SK-N-SH (cell line): ENCODE data around the gene ZDHHC6. TPM values are rescaled to one million over a fixed set of nuclear protein-coding genes. Genes with fewer than 3 reads are reported as not detected.

ENCODE experiments used
- CTCF ChIA-PET: fragments of 300-600, 350-600 bp; formaldehyde crosslinking; extraction: SDS; loops from one replicate; lab custom pipeline; 2021; lab: Yijun Ruan, JAX
- POLR2A ChIA-PET: fragments of 350-600 bp; sonication (Branson Sonifier 250); formaldehyde crosslinking; extraction: SDS; loops from one replicate; lab custom pipeline; 2020; ENCODE audit warnings: antibody characterized with exemption, inconsistent platforms; lab: Yijun Ruan, JAX
- DNase-seq: peaks from one replicate; pipeline ENCODE4 v3.0.0; 2012
- H2AFZ ChIP-seq: fragments of 200-600 bp; sonication (generic); 2 replicates; pipeline ENCODE4 v1.8.1; 2016; ENCODE audit warnings: antibody characterized with exemption, mild to moderate bottlenecking, low read depth
- H3F3A ChIP-seq: fragments of 200-600 bp; sonication (generic); replicated peaks from 2 replicates; pipeline ENCODE3; 2016; ENCODE audit warnings: antibody characterized with exemption, mild to moderate bottlenecking; ENCODE audit not compliant: insufficient read depth
- H3K27ac ChIP-seq, 2 experiments: fragments of 200-500 bp in 1 of 2; fragments of 200-600 bp in 1 of 2; sonication (Bioruptor generic) in 1 of 2; sonication (generic), shearing (Covaris generic) in 1 of 2; 2 replicates each; pipeline versions ENCODE4 v1.5.1 to v1.6.1; 2014 to 2016; ENCODE audit warnings: low read depth in 2 of 2, inconsistent platforms in 1 of 2, low read length in 1 of 2, mild to moderate bottlenecking in 1 of 2, mixed read lengths in 1 of 2
- H3K27me3 ChIP-seq: fragments of 200-600 bp; sonication (generic), shearing (Covaris generic); 2 replicates; pipeline ENCODE4 v1.6.1; 2016; ENCODE audit warnings: mixed run types; ENCODE audit not compliant: insufficient read depth
- H3K36me3 ChIP-seq, 2 experiments: fragments of 200-500 bp in 1 of 2; fragments of 200-600 bp in 1 of 2; sonication (Bioruptor generic) in 1 of 2; sonication (generic) in 1 of 2; replicated peaks in 1 of 2; 2 replicates each; pipeline versions ENCODE3 to v1.5.1; 2014 to 2016; ENCODE audit warnings: low read length in 1 of 2, mild to moderate bottlenecking in 1 of 2; ENCODE audit not compliant: insufficient read depth in 2 of 2, control insufficient read depth in 1 of 2
- H3K4me1 ChIP-seq, 2 experiments: fragments of 200-500 bp in 1 of 2; fragments of 200-600 bp in 1 of 2; sonication (Bioruptor generic) in 1 of 2; sonication (generic), shearing (Covaris generic) in 1 of 2; 2 replicates each; pipeline versions ENCODE4 v1.5.1 to v1.6.1; 2014 to 2016; ENCODE audit warnings: low read depth in 1 of 2, low read length in 1 of 2, mixed run types in 1 of 2; ENCODE audit not compliant: insufficient read depth in 2 of 2, control insufficient read depth in 1 of 2
- H3K4me2 ChIP-seq: fragments of 200-600 bp; sonication (generic), shearing (Covaris generic); 2 replicates; pipeline ENCODE4 v1.6.1; 2017; ENCODE audit warnings: mixed run types
- H3K4me3 ChIP-seq, 2 experiments: fragments of 200-500 bp in 1 of 2; fragments of 200-600 bp in 1 of 2; sonication (Bioruptor generic) in 1 of 2; sonication (generic), shearing (Covaris generic) in 1 of 2; 2 replicates each; pipeline versions ENCODE4 v1.5.1 to v1.8.1; 2014 to 2016; ENCODE audit warnings: low read depth in 2 of 2, inconsistent platforms in 1 of 2, low read length in 1 of 2, mild to moderate bottlenecking in 1 of 2, mixed read lengths in 1 of 2, moderate library complexity in 1 of 2
- H3K79me2 ChIP-seq: fragments of 200-600 bp; sonication (generic); 2 replicates; pipeline ENCODE4 v1.8.1; 2017; ENCODE audit warnings: mild to moderate bottlenecking; ENCODE audit not compliant: insufficient read depth
- H3K9ac ChIP-seq: fragments of 200-600 bp; sonication (generic); 2 replicates; pipeline ENCODE4 v1.6.1; 2017; ENCODE audit warnings: mixed run types
- H3K9me2 ChIP-seq: fragments of 200-600 bp; sonication (generic); 2 replicates; pipeline ENCODE4 v1.6.1; 2017; ENCODE audit warnings: mixed run types
- H3K9me3 ChIP-seq: fragments of 200-600 bp; sonication (generic); 2 replicates; pipeline ENCODE4 v1.6.1; 2017; ENCODE audit warnings: mixed run types, mild to moderate bottlenecking, moderate library complexity
- H4K20me1 ChIP-seq: fragments of 200-600 bp; sonication (generic); 2 replicates; pipeline ENCODE4 v1.6.1; 2017; ENCODE audit warnings: mild to moderate bottlenecking, mixed run types; ENCODE audit not compliant: insufficient read depth
- CHD2 ChIP-seq: fragments of 150-350 bp; IDR thresholded peaks from 2 replicates; pipeline ENCODE4 v1.6.1; 2018; ENCODE audit warnings: low read length; ENCODE audit not compliant: partially characterized antibody
- EP300 ChIP-seq, 2 experiments: IDR thresholded peaks; 2 replicates each; pipeline versions ENCODE4 v1.4.0 to v1.6.1; 2012; ENCODE audit warnings: borderline replicate concordance in 1 of 2, low read depth in 1 of 2, low read length in 1 of 2
- EZH2phosphoT487 ChIP-seq: fragments of 200-600 bp; sonication (generic); IDR thresholded peaks from 2 replicates; pipeline ENCODE4 v1.6.1; 2017; ENCODE audit warnings: low read depth, mixed run types, mild to moderate bottlenecking, antibody characterized with exemption, moderate library complexity, borderline replicate concordance
- FOXJ3 ChIP-seq: sonication (generic); formaldehyde crosslinking; IDR thresholded peaks from 2 replicates; pipeline ENCODE4 v1.5.1; 2020; ENCODE audit warnings: mild to moderate bottlenecking, missing genetic modification reagents
- FOXM1 ChIP-seq: IDR thresholded peaks from 2 replicates; pipeline ENCODE4 v1.4.0; 2012; ENCODE audit warnings: low read depth, mild to moderate bottlenecking
- GATA2 ChIP-seq: sonication (generic); formaldehyde crosslinking; IDR thresholded peaks from 2 replicates; pipeline ENCODE4 v1.5.0; 2020; ENCODE audit warnings: mild to moderate bottlenecking, missing genetic modification reagents
- MEF2A ChIP-seq: IDR thresholded peaks from 2 replicates; pipeline ENCODE4 v1.4.0; 2012; ENCODE audit warnings: low read depth, borderline replicate concordance
- MXI1 ChIP-seq: IDR thresholded peaks from 2 replicates; pipeline ENCODE4 v1.6.1; 2012; ENCODE audit warnings: mild to moderate bottlenecking, low read depth, low read length, improper control_type of control experiment
- NRF1 ChIP-seq: IDR thresholded peaks from 2 replicates; pipeline ENCODE4 v1.6.1; 2012; ENCODE audit warnings: low read depth, mild to moderate bottlenecking, low read length
- RXRA ChIP-seq: IDR thresholded peaks from 2 replicates; pipeline ENCODE4 v1.4.0; 2012; ENCODE audit warnings: low read depth, mild to moderate bottlenecking, borderline replicate concordance
- SIN3A ChIP-seq: IDR thresholded peaks from 2 replicates; pipeline ENCODE4 v1.6.1; 2012; ENCODE audit warnings: low read depth, mild to moderate bottlenecking, low read length, moderate library complexity, borderline replicate concordance
- SMC3 ChIP-seq: IDR thresholded peaks from 2 replicates; pipeline ENCODE4 v1.6.1; 2012; ENCODE audit warnings: low read depth, low read length, improper control_type of control experiment
- TAF1 ChIP-seq: IDR thresholded peaks from 2 replicates; pipeline ENCODE4 v1.6.1; 2012; ENCODE audit warnings: low read depth, mild to moderate bottlenecking, low read length, moderate library complexity, borderline replicate concordance
- TCF12 ChIP-seq: IDR thresholded peaks from 2 replicates; pipeline ENCODE4 v1.4.0; 2012
- TEAD4 ChIP-seq: IDR thresholded peaks from 2 replicates; pipeline ENCODE4 v1.4.0; 2012; ENCODE audit warnings: mild to moderate bottlenecking, borderline replicate concordance; ENCODE audit not compliant: insufficient read depth
- USF2 ChIP-seq: fragments of 150-350 bp; IDR thresholded peaks from 2 replicates; pipeline ENCODE4 v1.6.1; 2017; ENCODE audit warnings: antibody characterized with exemption, low read length, low read depth, borderline replicate concordance
- WGBS: methylation state at CpG from one replicate; pipeline ENCODE4 v1.1.6; 2017; ENCODE audit warnings: low lambda C conversion rate; 5-methylcytosine and 5-hydroxymethylcytosine counted together
- polyA plus RNA-seq, 3 experiments: library from polyadenylated mRNA; depleted of rRNA; stranded (reverse); fragments of >200 nt; gene quantifications; 2 replicates each; pipeline ENCODE4 v1.2.3, GENCODE V29; 2012
- TF ChIP-seq, protein P1 (sequence below): fragments of 150-350 bp; IDR thresholded peaks from 2 replicates; pipeline ENCODE4 v1.6.1; 2016; ENCODE audit warnings: mild to moderate bottlenecking, low read depth, low read length
- TF ChIP-seq, protein P2 (sequence below): IDR thresholded peaks from 2 replicates; pipeline ENCODE4 v1.4.0; 2012; ENCODE audit warnings: low read depth

ZDHHC6 gene
- polyA plus RNA-seq, 1 of the 3 experiments (the other 2 are of a cell fraction), result 12.5 TPM

DNA sequence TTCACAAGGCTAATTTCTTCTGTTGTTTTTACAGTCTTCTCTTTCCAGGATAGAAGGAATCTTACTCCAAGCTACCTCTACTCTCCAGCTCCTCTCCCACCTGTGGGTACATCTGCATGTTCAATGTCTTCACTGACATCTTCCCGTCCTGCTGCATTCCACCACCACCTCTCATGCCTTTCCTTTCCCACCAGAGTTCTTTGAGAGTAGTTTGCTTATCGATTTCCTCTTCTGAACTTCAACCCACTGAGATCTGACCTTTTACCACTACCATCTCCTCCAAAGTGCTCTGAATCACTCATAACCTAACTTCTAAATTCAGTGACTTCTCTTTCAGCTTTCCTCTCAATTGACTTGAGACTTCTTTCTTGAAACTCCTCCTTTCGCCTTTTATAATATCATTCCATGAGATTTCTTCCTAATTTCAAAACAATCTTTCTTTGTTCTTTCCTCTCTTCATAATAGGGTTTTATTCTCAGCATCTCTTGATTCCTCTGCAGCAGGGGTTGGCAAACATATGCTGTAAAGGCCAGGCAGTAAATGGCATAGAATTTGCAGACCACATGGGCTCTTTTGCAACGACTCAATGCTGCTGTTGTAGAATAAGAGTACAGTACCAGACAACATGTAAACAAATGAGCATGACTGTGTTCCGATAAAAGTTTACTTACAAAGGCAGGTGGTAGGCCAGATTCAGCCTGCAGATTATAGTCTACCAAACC lies 50.7 kb downstream of the ZDHHC6 start:
- Histone ChIP-seq H2AFZ (no peak overlapping the region), H3K27ac (no peak overlapping the region), H3K79me2 (no peaks in the 10 kb centered on the region), H3K9me3 (no peaks in the 10 kb centered on the region), H3K4me3 (no peak overlapping the region), H3K4me2 (no peak overlapping the region), H4K20me1 (no peaks in the 10 kb centered on the region), H3K27me3 (no peaks in the 10 kb centered on the region; the same call in 1 of the 2 replicates), H3K4me1 (no peaks in the 10 kb centered on the region), H3K9me2 (no peaks in the 10 kb centered on the region), H3K36me3 (no peaks in the 10 kb centered on the region), H3K9ac (no peak overlapping the region), H3F3A (no peaks in the 10 kb centered on the region)
- WGBS, result 23% methylated on average over 5 of the region's 5 CpGs
- ChIA-PET CTCF (interaction anchor here (1.3 kb wide), 1 partner anchor 39 kb away, joined by 4 read pairs; no protein-coding TSS in a partner anchor), POLR2A (interaction anchor here (0.7 kb wide), 1 partner anchor 30 kb away, joined by 3 read pairs; no protein-coding TSS in a partner anchor)
- TF ChIP-seq TEAD4, result no peak
- no peak for DNase-seq

DNA sequence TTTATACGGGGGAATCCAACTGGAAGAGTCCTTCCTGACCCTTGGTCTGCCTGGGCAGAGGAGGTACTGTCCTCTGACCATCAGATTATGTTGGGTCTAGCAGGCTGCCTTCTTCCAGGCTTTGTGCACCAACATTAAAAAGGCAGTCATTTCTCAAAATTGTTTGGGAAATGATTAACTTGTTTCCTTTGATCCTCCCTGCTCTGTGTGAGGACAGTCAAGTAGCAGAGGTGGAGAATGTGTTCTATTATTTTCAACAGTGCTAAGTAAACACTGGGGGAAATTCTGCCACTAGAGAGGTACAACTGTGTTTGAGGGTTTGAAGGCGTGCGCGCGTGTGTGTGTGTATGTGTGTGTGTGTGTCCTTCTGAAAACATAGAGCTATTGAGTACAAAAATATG lies 52.2 kb downstream of the ZDHHC6 start:
- 67% methylated on average over 5 of the region's 5 CpGs for WGBS
- H3K4me2 ChIP-seq, result no peak overlapping the region
- CTCF ChIA-PET, result no interaction called here

More for the DNA sequence above, 52.2 kb downstream of the ZDHHC6 start:
- no peak for DNase-seq
- H3F3A ChIP-seq, result no peaks in the 10 kb centered on the region
- no peaks in the 10 kb centered on the region for H3K79me2 ChIP-seq
- no peaks in the 10 kb centered on the region for H3K4me1 ChIP-seq
- H2AFZ ChIP-seq, result no peak overlapping the region
- H3K27me3 ChIP-seq, result no peaks in the 10 kb centered on the region; the same call in 1 of the 2 replicates
- H3K4me3 ChIP-seq, result no peak overlapping the region
- no peak overlapping the region for H3K27ac ChIP-seq
- no peak for TF ChIP-seq TCF12
- no peak for TF ChIP-seq EZH2phosphoT487
- no peak for TF ChIP-seq NRF1
- TF ChIP-seq, protein P1, sequence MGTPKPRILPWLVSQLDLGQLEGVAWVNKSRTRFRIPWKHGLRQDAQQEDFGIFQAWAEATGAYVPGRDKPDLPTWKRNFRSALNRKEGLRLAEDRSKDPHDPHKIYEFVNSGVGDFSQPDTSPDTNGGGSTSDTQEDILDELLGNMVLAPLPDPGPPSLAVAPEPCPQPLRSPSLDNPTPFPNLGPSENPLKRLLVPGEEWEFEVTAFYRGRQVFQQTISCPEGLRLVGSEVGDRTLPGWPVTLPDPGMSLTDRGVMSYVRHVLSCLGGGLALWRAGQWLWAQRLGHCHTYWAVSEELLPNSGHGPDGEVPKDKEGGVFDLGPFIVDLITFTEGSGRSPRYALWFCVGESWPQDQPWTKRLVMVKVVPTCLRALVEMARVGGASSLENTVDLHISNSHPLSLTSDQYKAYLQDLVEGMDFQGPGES, result no peak
- no peak for TF ChIP-seq MXI1
- no peak for TF ChIP-seq TAF1
- TF ChIP-seq MEF2A, result no peak
- TF ChIP-seq, protein P2, sequence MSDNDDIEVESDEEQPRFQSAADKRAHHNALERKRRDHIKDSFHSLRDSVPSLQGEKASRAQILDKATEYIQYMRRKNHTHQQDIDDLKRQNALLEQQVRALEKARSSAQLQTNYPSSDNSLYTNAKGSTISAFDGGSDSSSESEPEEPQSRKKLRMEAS, result no peak
- no peak for TF ChIP-seq FOXJ3 (CRISPR knock-in tag)
- TF ChIP-seq GATA2 (CRISPR knock-in tag), result no peak
- no peak for TF ChIP-seq SIN3A
- TF ChIP-seq CHD2, result no peak
- TF ChIP-seq USF2, result no peak
- no peak for TF ChIP-seq SMC3
- no peak for TF ChIP-seq RXRA
- TF ChIP-seq EP300 (IDR thresholded peaks at IDR 0.05; ENCODE audit: borderline replicate concordance in 1 of 2, low read depth in 1 of 2, low read length in 1 of 2), result no peak
- no peak for TF ChIP-seq FOXM1
- POLR2A ChIA-PET, result no interaction called here
- no peak overlapping the region for H3K9ac ChIP-seq
- no peaks in the 10 kb centered on the region for H3K36me3 ChIP-seq
- H3K9me3 ChIP-seq, result no peaks in the 10 kb centered on the region
- no peaks in the 10 kb centered on the region for H3K9me2 ChIP-seq
- no peaks in the 10 kb centered on the region for H4K20me1 ChIP-seq
